Vagina (tissue), 2 donors: Measurements from ENCODE around the gene EEF1AKMT4.

Experiments
- POLR2A ChIP-seq, 2 donors: fragments of 450-650 bp; IDR thresholded peaks; one replicate each; pipeline ENCODE4 v1.6.1; 2017; ENCODE audit warnings: antibody characterized with exemption in 2 of 2, mild to moderate bottlenecking in 2 of 2, moderate library complexity in 2 of 2
- POLR2AphosphoS5 ChIP-seq, 2 donors: sonication (generic); formaldehyde crosslinking; IDR thresholded peaks; one replicate each; pipeline ENCODE4 v1.9.0; 2017; ENCODE audit warnings: antibody characterized with exemption in 2 of 2, mild to moderate bottlenecking in 2 of 2, low read depth in 1 of 2; ENCODE audit not compliant: insufficient read depth in 1 of 2

DNA sequence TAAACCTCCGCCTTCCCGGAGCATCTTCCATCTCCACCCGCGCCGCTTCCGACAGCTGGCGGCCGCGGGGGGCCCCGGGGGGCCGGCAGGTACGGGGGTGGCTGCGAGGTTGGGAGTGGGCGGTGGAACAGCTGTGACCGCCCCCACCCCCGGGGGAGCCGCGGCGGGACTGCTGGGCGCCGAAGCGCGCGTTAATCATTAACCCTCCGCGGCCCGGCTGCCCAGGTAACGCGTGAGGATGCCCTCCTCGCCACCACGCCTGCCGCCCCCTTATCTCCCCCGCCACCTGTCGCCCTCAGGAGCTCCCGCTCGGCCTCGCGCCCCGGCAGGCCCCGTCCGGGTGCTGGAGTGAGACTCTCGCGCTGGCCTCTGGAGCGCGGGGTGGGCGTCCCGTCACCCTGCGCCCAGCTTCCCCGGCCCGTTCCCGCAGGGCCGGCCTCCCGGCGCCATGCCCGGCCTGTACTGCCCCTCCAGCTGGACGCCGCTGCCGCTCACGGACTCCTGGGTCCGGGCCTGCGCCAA, 19.3 kb upstream of the EEF1AKMT4 start:
- TF ChIP-seq POLR2AphosphoS5 (IDR thresholded peaks at IDR 0.05; ENCODE audit: insufficient read depth in 1 of 2, low read depth in 1 of 2) (no peak), POLR2A (IDR thresholded peaks at IDR 0.05) (no peak)
